Astrocyte of the cerebellum (primary cell): Measurements from ENCODE around the gene FGF10.

ENCODE experiments used
- DNase-seq: peaks from one replicate; pipeline ENCODE4 v3.0.0-alpha.2; 2011; ENCODE audit warnings: low read depth
- H3K4me3 ChIP-seq: 2 replicates; pipeline ENCODE4 v1.5.1; 2011; ENCODE audit warnings: mild to moderate bottlenecking, low read depth, low read length, moderate library complexity
- CTCF ChIP-seq: IDR thresholded peaks from 2 replicates; pipeline ENCODE4 v1.5.1; 2012; ENCODE audit warnings: low read length, low read depth, moderate library complexity, mild to moderate bottlenecking; ENCODE audit errors: missing control alignments
- in situ Hi-C: cut with HindIII; loops from 2 replicates; pipeline ENCODE4 v1.10.0; 2017; ENCODE audit warnings: low sequenced_read_pairs

The FGF10 gene

GRCh38 chr5:44334622-44335021, 54.6 kb downstream of the FGF10 start:
- DNase-seq, result no peak
- in situ Hi-C loops, result no loop called here
- TF ChIP-seq CTCF, result no peak
- H3K4me3 ChIP-seq, result no peak overlapping the region

- peak; percentile 48 for TF ChIP-seq CTCF
- H3K4me3 ChIP-seq, result no peak overlapping the region
- in situ Hi-C loops, result no loop called here
- peak; percentile 23 for DNase-seq
Observed at GRCh38 chr5:44332285-44332971, 56.8 kb downstream of the FGF10 start.

GRCh38 chr5:44331471-44332050, 57.7 kb downstream of the FGF10 start:
- in situ Hi-C loops, result no loop called here
- TF ChIP-seq CTCF, result no peak
- no peak for DNase-seq
- no peak overlapping the region for H3K4me3 ChIP-seq

- no peak for DNase-seq
- in situ Hi-C loops, result no loop called here
- H3K4me3 ChIP-seq, result no peak overlapping the region
- TF ChIP-seq CTCF, result no peak
Observed at GRCh38 chr5:44329716-44330115, 59.5 kb downstream of the FGF10 start.

- in situ Hi-C loops, result no loop called here
- no peak for TF ChIP-seq CTCF
- no peak overlapping the region for H3K4me3 ChIP-seq
- DNase-seq, result no peak
Observed at GRCh38 chr5:44321144-44321725, 68.0 kb downstream of the FGF10 start.

- TF ChIP-seq CTCF, result no peak
- DNase-seq, result no peak
- in situ Hi-C loops, result no loop called here
- H3K4me3 ChIP-seq, result no peak overlapping the region
Observed at GRCh38 chr5:44320188-44320587, 69.0 kb downstream of the FGF10 start.
